ENCODE data around the gene LILRA2.
A peak's percentile ranks its signal among the peaks of the same experiment; 100 is the strongest.

Gene LILRA2

DNA sequence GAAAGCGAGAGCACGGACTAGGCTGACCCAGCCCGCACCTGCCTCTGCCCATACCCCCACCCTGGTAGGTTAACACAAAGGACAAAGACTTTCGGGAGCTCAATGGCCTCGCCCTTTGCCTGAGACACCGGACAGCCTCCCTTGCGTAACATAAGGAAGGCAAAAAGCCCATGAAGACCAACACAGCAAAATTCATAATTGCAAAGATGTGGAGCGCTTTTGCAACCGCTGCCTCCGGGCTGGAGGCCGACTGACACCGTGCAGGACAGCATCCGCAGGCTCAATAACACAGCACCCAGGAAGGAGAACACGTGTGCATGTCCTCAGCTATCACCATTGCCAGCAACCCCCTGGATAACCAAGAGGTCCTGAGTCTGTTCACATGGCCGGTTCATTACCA, 35.2 kb downstream of the LILRA2 start:
- in situ Hi-C loops (cut with MboI; ENCODE audit: low pct_unique_long_range_greater_than_20kb, low sequenced_read_pairs, unreplicated experiment), result no loop called here
- no peak for DNase-seq (ENCODE audit: low spot score)
- no peak for TF ChIP-seq CTCF (IDR thresholded peaks at IDR 0.05; ENCODE audit: extremely low read depth, insufficient read depth, missing control alignments)

DNA sequence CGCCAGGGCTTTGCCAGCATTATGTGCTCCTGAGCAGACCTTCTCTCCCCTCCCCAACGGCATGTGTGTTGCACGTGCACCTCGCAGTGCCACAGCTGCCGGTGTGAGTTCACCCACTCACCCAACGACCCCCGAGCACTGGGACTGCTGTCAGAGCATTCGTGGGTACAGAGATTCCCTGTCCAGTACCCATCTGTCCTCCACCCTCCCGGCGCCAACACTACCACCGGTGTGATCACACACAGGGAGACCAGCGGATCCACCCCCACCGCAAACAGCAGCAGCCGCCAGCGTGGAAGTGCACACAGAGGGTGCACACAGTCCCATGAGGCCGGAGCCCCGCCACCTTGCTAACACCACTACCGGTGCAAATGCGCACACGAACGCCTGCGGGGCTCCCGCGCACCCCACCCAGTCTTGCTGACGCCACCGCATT, 35.8 kb downstream of the LILRA2 start:
- no peak for TF ChIP-seq CTCF (IDR thresholded peaks at IDR 0.05; ENCODE audit: extremely low read depth, insufficient read depth, missing control alignments)
- DNase-seq (ENCODE audit: low spot score), result no peak
- in situ Hi-C loops (cut with MboI; ENCODE audit: low pct_unique_long_range_greater_than_20kb, low sequenced_read_pairs, unreplicated experiment), result no loop called here

- TF ChIP-seq CTCF (IDR thresholded peaks at IDR 0.05; ENCODE audit: extremely low read depth, insufficient read depth, missing control alignments), result no peak
- no peak for DNase-seq (ENCODE audit: low spot score)
- in situ Hi-C loops (cut with MboI; ENCODE audit: low pct_unique_long_range_greater_than_20kb, low sequenced_read_pairs, unreplicated experiment), result no loop called here
These were observed 38.8 kb downstream of the LILRA2 start for GRCh38 chr19:54612428-54612827.

- in situ Hi-C loops (cut with MboI; ENCODE audit: low pct_unique_long_range_greater_than_20kb, low sequenced_read_pairs, unreplicated experiment), result no loop called here
- no peak for TF ChIP-seq CTCF (IDR thresholded peaks at IDR 0.05; ENCODE audit: extremely low read depth, insufficient read depth, missing control alignments)
- DNase-seq (ENCODE audit: low spot score), result no peak
These were observed 41.1 kb downstream of the LILRA2 start for GRCh38 chr19:54614726-54615125.

DNA sequence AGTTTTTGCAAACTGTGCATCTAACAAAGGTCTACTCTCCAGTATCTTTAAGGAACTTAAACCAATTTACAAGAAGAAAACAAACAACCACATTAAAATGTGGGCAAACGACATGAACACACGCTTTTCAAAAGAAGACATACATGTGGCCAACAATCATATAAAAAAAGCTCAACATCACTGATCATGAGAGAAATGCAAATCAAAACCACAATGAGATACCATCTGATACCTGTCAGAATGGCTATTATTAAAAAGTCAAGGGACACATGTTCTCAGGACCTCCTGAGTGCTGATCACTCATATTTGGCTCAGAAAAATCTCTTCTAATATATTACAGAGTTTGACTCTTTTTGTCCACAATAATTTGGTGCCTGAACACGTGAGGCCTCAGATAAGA, 42.5 kb downstream of the LILRA2 start:
- TF ChIP-seq CTCF (IDR thresholded peaks at IDR 0.05; ENCODE audit: extremely low read depth, insufficient read depth, missing control alignments), result no peak
- in situ Hi-C loops (cut with MboI; ENCODE audit: low pct_unique_long_range_greater_than_20kb, low sequenced_read_pairs, unreplicated experiment), result no loop called here
- no peak for DNase-seq (ENCODE audit: low spot score)

DNA sequence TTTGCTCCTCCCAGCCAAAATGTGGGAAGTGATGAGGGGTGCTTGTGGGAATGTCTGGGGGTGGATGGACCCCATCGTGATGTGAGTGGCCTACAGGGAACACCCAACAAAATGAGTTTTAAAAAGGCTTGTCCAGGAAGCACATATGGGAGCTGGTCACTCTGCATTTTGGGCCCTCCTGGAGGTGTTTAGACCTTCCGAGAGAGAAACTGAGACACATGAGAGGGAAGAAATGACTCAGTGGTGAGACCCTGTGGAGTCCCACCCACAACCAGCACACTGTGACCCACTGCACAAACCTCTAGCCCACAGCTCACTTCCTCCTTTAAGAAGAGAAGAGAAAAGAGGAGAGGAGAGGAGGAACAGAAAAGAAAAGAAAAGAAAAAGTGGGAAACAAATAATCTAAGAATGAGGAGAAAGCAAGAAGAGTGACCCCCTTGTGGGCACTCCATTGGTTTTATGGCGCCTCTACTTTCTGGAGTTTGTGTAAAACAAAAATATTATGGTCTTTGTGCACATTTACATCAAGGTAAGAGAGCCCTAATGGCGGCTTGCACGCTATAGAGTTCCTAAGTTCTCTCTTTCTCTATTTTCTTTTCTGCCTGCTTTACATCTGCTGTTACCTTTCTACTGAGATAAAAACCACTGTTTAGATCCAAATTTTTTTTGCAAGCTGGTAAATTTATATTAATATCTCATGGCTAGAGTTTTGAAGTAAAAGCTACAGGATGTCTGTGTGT, 43.4 kb downstream of the LILRA2 start:
- in situ Hi-C loops (cut with MboI; ENCODE audit: low pct_unique_long_range_greater_than_20kb, low sequenced_read_pairs, unreplicated experiment), result no loop called here
- DNase-seq (ENCODE audit: low spot score), result peak; percentile 52
- TF ChIP-seq CTCF (IDR thresholded peaks at IDR 0.05; ENCODE audit: extremely low read depth, insufficient read depth, missing control alignments), result no peak
